Progenitor cell of endocrine pancreas (in vitro differentiated cells): Measurements from ENCODE around the gene C1S. TPM values are rescaled to one million over a fixed set of nuclear protein-coding genes. Genes with fewer than 3 reads are reported as not detected.
"Not testable (repeated sequence)": the region's sequence is repeated elsewhere in the genome, so short reads cannot be mapped to it uniquely, and the experiment has no call there.

Experiments
- DNase-seq: peaks from one replicate; pipeline ENCODE4 v3.0.0; 2021; ENCODE audit warnings: low spot score; ENCODE audit not compliant: unreplicated experiment
- H3K27ac Mint-ChIP-seq: 2 replicates; pipeline ENCODE4 v1.8.0; 2021; ENCODE audit warnings: mild to moderate bottlenecking, moderate library complexity, mixed read lengths
- H3K27me3 Mint-ChIP-seq: 2 replicates; pipeline ENCODE4 v1.8.0; 2021; ENCODE audit warnings: mixed read lengths
- H3K36me3 Mint-ChIP-seq: 2 replicates; pipeline ENCODE4 v1.8.0; 2022; ENCODE audit warnings: mixed read lengths; ENCODE audit not compliant: insufficient read depth
- H3K4me1 Mint-ChIP-seq: 2 replicates; pipeline ENCODE4 v1.8.0; 2021; ENCODE audit warnings: low read depth, mixed read lengths
- H3K4me3 Mint-ChIP-seq: 2 replicates; pipeline ENCODE4 v1.8.0; 2021; ENCODE audit warnings: low read depth, mild to moderate bottlenecking, moderate library complexity, mixed read lengths
- H3K9me3 Mint-ChIP-seq: 2 replicates; pipeline ENCODE4 v1.8.0; 2021; ENCODE audit warnings: low read depth, mixed read lengths
- total RNA-seq: library from RNA; stranded (reverse); gene quantifications from 2 replicates; pipeline ENCODE4 v1.2.1, GENCODE V29; 2021
- TF ChIP-seq, protein P1 (sequence below): fragments of 200-600 bp; sonication (generic); IDR thresholded peaks from one replicate; pipeline ENCODE4 v1.5.0; 2021; ENCODE audit warnings: antibody characterized with exemption, mild to moderate bottlenecking; ENCODE audit not compliant: unreplicated experiment

Gene C1S
- total RNA-seq, 1 donor from 2014 or later = 4.1 TPM

DNA sequence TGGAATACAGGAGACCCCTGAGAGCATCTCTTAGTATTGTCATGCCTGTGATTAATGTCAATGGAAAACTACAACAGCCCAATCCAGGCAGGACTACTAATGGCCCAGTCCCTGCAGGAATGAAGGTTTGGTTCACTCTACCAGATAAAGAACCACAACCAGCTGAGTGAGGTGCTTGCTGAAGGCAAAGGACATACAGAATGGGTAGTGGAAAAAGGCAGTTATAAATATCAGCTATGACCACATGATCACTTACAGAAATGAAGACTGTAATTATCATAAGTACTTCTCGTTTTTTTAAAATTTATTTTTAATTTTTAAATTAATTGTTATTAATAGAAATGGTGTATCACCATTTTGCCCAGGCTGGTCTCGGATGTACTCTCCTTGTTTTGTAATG is 25.1 kb upstream of the C1S start:
- H3K9me3 Mint-ChIP-seq = peaks cover 10% of the 10 kb centered on the region
- peaks cover 3% of the 10 kb centered on the region for H3K27me3 Mint-ChIP-seq
- no peak overlapping the region for H3K4me3 Mint-ChIP-seq
- H3K36me3 Mint-ChIP-seq = no peaks in the 10 kb centered on the region
- TF ChIP-seq, protein P1, sequence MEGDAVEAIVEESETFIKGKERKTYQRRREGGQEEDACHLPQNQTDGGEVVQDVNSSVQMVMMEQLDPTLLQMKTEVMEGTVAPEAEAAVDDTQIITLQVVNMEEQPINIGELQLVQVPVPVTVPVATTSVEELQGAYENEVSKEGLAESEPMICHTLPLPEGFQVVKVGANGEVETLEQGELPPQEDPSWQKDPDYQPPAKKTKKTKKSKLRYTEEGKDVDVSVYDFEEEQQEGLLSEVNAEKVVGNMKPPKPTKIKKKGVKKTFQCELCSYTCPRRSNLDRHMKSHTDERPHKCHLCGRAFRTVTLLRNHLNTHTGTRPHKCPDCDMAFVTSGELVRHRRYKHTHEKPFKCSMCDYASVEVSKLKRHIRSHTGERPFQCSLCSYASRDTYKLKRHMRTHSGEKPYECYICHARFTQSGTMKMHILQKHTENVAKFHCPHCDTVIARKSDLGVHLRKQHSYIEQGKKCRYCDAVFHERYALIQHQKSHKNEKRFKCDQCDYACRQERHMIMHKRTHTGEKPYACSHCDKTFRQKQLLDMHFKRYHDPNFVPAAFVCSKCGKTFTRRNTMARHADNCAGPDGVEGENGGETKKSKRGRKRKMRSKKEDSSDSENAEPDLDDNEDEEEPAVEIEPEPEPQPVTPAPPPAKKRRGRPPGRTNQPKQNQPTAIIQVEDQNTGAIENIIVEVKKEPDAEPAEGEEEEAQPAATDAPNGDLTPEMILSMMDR = no peak
- DNase-seq = no peak
- H3K27ac Mint-ChIP-seq = no peak overlapping the region
- H3K4me1 Mint-ChIP-seq = no peaks in the 10 kb centered on the region

DNA sequence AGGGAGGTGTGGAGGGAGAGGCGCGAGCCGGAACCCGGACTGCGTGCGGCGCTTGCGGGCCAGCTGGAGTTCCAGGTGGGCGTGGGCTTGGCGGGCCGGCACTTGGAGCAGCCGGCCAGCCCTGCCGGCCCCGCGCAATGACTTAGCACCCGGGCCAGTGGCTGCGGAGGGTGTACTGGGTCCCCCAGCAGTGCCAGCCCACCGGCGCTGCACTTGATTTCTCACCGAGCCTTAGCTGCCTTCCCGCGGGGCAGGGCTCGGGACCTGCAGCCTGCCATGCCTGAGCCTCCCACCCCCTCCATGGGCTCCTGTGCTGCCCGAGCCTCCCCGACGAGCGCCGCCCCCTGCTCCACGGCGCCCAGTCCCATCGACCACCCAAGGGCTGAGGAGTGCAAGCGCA is 23.1 kb upstream of the C1S start:
- H3K4me3 Mint-ChIP-seq, H3K4me1 Mint-ChIP-seq, DNase-seq, H3K9me3 Mint-ChIP-seq, H3K36me3 Mint-ChIP-seq, H3K27ac Mint-ChIP-seq, H3K27me3 Mint-ChIP-seq: not testable (repeated sequence)

DNA sequence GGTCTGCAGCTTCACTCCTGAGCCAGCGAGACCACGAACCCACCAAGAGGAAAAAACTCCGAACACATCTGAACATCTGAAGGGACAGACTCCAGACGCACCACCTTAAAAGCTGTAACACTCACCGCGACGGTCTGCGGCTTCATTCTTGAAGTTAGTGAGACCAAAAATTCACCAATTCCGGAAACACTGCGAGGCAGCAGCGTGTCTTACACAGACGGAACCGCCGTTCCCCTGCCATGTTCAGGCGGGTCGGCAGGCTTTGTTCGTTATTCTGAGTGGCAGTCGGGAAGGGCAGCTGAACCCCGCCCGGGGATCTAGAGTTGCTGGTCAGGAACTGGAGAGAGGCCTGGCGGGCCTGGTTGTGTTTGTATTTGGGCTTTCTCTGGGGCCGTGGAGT is 21.9 kb upstream of the C1S start:
- peaks cover 7% of the 10 kb centered on the region for H3K9me3 Mint-ChIP-seq
- no peaks in the 10 kb centered on the region for H3K27me3 Mint-ChIP-seq
- DNase-seq = no peak
- H3K27ac Mint-ChIP-seq = no peak overlapping the region
- H3K36me3 Mint-ChIP-seq = no peaks in the 10 kb centered on the region
- TF ChIP-seq, protein P1 = no peak
- H3K4me1 Mint-ChIP-seq = no peaks in the 10 kb centered on the region
- no peak overlapping the region for H3K4me3 Mint-ChIP-seq

DNA sequence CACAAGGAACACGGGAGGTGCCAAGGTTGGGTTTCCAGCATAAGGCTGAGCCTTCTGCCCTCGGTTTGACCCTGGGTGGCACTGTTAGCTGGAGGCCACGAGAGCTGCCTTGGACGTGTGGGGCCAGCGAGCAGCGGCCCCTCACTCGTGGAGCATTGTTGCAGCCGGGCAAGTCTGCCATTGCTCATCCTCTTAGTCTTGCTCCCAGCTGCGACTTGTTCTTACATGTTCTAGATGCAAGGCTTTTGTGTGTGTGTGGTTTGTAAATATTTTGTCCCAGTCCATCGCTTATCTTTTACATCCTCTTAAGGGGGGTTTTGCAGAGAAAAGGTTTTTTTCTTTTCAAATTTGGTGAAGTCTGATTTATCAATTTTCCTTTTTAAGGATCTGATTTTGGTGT is 21.1 kb upstream of the C1S start:
- DNase-seq = no peak
- H3K27me3 Mint-ChIP-seq = no peaks in the 10 kb centered on the region
- no peaks in the 10 kb centered on the region for H3K36me3 Mint-ChIP-seq
- peaks cover 7% of the 10 kb centered on the region for H3K9me3 Mint-ChIP-seq
- TF ChIP-seq, protein P1 = no peak
- H3K4me1 Mint-ChIP-seq = no peaks in the 10 kb centered on the region
- no peak overlapping the region for H3K4me3 Mint-ChIP-seq
- H3K27ac Mint-ChIP-seq = no peak overlapping the region

DNA sequence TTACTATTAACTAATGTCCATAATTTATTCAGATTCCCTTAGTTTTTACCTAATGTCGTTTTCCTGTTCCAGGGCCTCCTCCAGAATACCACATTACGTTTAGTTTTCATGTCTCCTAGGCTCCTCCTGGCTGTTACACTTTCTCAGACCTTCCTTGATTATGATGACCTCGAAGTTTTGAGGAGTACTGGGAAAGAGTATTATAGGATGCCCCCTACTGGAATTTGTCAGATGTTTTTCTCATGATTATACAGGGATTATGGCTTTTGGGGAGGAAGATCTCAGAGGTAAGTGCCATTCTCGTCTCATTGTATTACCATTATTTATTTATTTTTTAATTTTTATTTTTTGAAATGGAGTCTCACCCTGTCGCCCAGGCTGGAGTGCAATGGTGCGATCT is 17.7 kb upstream of the C1S start:
- no peaks in the 10 kb centered on the region for H3K36me3 Mint-ChIP-seq
- H3K4me1 Mint-ChIP-seq = no peaks in the 10 kb centered on the region
- no peak overlapping the region for H3K4me3 Mint-ChIP-seq
- no peak for DNase-seq
- TF ChIP-seq, protein P1 = peak; percentile 50
- H3K9me3 Mint-ChIP-seq = peaks cover 7% of the 10 kb centered on the region
- H3K27me3 Mint-ChIP-seq = no peaks in the 10 kb centered on the region
- H3K27ac Mint-ChIP-seq = no peak overlapping the region

DNA sequence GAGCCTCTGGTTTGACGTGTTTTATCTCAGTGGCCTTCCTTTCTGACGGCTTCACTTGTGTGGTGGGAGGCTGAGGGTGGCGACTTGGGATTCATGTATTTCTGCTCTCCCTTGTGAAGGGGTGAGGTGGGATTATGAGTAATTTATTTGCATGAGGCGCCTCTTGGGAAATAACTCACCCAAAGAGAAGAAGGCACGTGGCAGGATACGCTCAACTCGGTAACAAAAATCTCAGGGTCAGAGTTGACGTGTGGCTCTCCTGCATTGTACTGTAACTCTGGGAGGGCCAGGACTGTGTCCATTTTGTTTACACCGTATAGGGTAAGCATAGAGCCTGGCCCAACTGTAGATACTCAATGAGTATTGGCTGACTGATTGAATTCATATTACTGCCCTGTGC is 14.6 kb upstream of the C1S start:
- no peaks in the 10 kb centered on the region for H3K27me3 Mint-ChIP-seq
- DNase-seq = no peak
- H3K4me1 Mint-ChIP-seq = no peaks in the 10 kb centered on the region
- no peak overlapping the region for H3K27ac Mint-ChIP-seq
- peaks cover 5% of the 10 kb centered on the region for H3K9me3 Mint-ChIP-seq
- TF ChIP-seq, protein P1 = no peak
- H3K36me3 Mint-ChIP-seq = no peaks in the 10 kb centered on the region
- H3K4me3 Mint-ChIP-seq = no peak overlapping the region
